NCI-H2107 treated with DMSO at 0.1 percent for 48 hours (cell line): ENCODE results near the gene NRAS.

Experiments used
- DNase-seq: peaks from one replicate; lab custom pipeline; 2025; ENCODE audit not compliant: unreplicated experiment; lab: John Stamatoyannopoulos, UW

The NRAS gene

GRCh38 chr1:114728553-114728952 is 12.0 kb upstream of the NRAS start:
- no peak for DNase-seq

GRCh38 chr1:114725230-114725629 is 8.7 kb upstream of the NRAS start:
- DNase-seq: no peak

GRCh38 chr1:114723915-114724314 is 7.3 kb upstream of the NRAS start:
- no peak for DNase-seq

GRCh38 chr1:114723457-114723856 is 6.9 kb upstream of the NRAS start:
- DNase-seq: no peak

GRCh38 chr1:114720492-114720891 is 3.9 kb upstream of the NRAS start:
- DNase-seq: no peak

GRCh38 chr1:114719424-114719787 is 2.8 kb upstream of the NRAS start:
- DNase-seq: no peak

- no peak for DNase-seq
These were observed 2.3 kb upstream of the NRAS start for GRCh38 chr1:114718661-114719423.

- DNase-seq: no peak
These were observed 643 bp downstream of the NRAS start for GRCh38 chr1:114715952-114716303.

- no peak for DNase-seq
These were observed 3.6 kb downstream of the NRAS start for GRCh38 chr1:114712977-114713376.

- no peak for DNase-seq
These were observed 6.2 kb downstream of the NRAS start for GRCh38 chr1:114710360-114710759.

- no peak for DNase-seq
These were observed 9.0 kb downstream of the NRAS start for GRCh38 chr1:114707604-114708003.

GRCh38 chr1:114703242-114703641 is 13.3 kb downstream of the NRAS start:
- no peak for DNase-seq

- DNase-seq: no peak
These were observed 13.8 kb downstream of the NRAS start for GRCh38 chr1:114702737-114703136.

GRCh38 chr1:114701931-114702330 is 14.6 kb downstream of the NRAS start:
- DNase-seq: no peak

GRCh38 chr1:114700036-114700600 is 16.5 kb downstream of the NRAS start:
- DNase-seq: no peak

- no peak for DNase-seq
These were observed 19.8 kb downstream of the NRAS start for GRCh38 chr1:114696810-114697209.

GRCh38 chr1:114695430-114696058 is 21.0 kb downstream of the NRAS start, which contains the start of gene AMPD1:
AMPD1 (minus strand) TSS chr1:114695546; CDS start chr1:114695471, 75 bp downstream.
- DNase-seq: no peak

GRCh38 chr1:114694540-114695310 is 21.8 kb downstream of the NRAS start:
- DNase-seq: no peak

- DNase-seq: no peak
These were observed 23.6 kb downstream of the NRAS start for GRCh38 chr1:114692947-114693346.

- DNase-seq: peak; percentile 16
These were observed 25.5 kb downstream of the NRAS start for GRCh38 chr1:114691061-114691460.

GRCh38 chr1:114690148-114690547 is 26.4 kb downstream of the NRAS start:
- DNase-seq: no peak

GRCh38 chr1:114688526-114688925 is 28.0 kb downstream of the NRAS start:
- no peak for DNase-seq
